Mesothelial cell of epicardium (in vitro differentiated cells): ENCODE results near the gene AFF1. TPM values are rescaled to one million over a fixed set of nuclear protein-coding genes. Genes with fewer than 3 reads are reported as not detected.
A peak's percentile ranks its signal among the peaks of the same experiment; 100 is the strongest.

Experiments used
- DNase-seq, 2 experiments: peaks; one replicate each; pipeline ENCODE4 v3.0.0; 2021; ENCODE audit warnings: low spot score in 2 of 2; ENCODE audit not compliant: unreplicated experiment in 2 of 2
- H3K27ac Mint-ChIP-seq: 2 replicates; pipeline ENCODE4 v1.8.0; 2021; ENCODE audit warnings: mixed read lengths
- H3K27me3 Mint-ChIP-seq: 2 replicates; pipeline ENCODE4 v1.8.0; 2021; ENCODE audit warnings: low read depth, mixed read lengths
- H3K36me3 Mint-ChIP-seq: 2 replicates; pipeline ENCODE4 v1.8.0; 2021; ENCODE audit warnings: mixed read lengths
- H3K4me1 Mint-ChIP-seq: 2 replicates; pipeline ENCODE4 v1.8.0; 2021; ENCODE audit warnings: mixed read lengths
- H3K4me3 Mint-ChIP-seq: 2 replicates; pipeline ENCODE4 v1.8.0; 2021; ENCODE audit warnings: mild to moderate bottlenecking, moderate library complexity, mixed read lengths
- H3K9me3 Mint-ChIP-seq: 2 replicates; pipeline ENCODE4 v1.8.0; 2021; ENCODE audit warnings: mixed read lengths
- total RNA-seq: library from RNA; stranded (reverse); gene quantifications from 3 replicates; pipeline ENCODE4 v1.2.1, GENCODE V29; 2021
- TF ChIP-seq, protein P1 (sequence below): fragments of 200-600 bp; sonication (generic); IDR thresholded peaks from one replicate; pipeline ENCODE4 v1.5.0; 2021; ENCODE audit warnings: antibody characterized with exemption; ENCODE audit not compliant: unreplicated experiment

AFF1 gene
- total RNA-seq, 1 donor from 2014 or later: 18.2 TPM

DNA sequence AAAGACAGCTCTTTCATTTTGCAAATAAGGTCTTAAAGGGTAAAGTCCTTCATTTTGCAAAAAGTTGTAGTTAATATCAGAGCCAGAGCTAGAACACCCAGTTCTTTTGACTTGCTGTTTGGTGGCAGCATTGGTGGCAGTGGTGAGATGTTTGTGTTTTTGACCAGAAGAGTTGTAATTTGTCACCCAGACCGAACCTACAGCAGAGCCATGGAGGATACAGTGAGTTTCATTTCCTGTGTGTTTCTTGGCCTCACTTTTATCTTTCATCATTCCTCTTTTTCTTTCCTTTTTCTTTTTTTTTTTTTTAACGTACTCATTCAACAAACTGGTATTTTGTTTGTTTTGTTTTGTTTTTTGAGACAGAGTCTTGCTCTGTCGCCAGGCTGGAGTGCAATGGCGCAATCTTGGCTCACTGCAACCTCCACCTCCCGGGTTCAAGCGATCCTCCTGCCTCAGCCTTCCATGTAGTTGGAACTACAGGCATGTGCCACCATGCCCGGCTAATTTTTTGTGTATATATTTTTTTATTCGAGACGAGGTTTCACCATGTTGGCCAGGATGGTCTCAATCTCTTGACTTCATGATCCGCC is 116.4 kb downstream of the AFF1 start:
- Mint-ChIP-seq H3K4me1 (peaks cover 22% of the 10 kb centered on the region), H3K36me3 (peaks cover 8% of the 10 kb centered on the region), H3K27me3 (no peaks in the 10 kb centered on the region), H3K4me3 (no peak overlapping the region), H3K9me3 (no peaks in the 10 kb centered on the region), H3K27ac (no peak overlapping the region)
- TF ChIP-seq, protein P1, sequence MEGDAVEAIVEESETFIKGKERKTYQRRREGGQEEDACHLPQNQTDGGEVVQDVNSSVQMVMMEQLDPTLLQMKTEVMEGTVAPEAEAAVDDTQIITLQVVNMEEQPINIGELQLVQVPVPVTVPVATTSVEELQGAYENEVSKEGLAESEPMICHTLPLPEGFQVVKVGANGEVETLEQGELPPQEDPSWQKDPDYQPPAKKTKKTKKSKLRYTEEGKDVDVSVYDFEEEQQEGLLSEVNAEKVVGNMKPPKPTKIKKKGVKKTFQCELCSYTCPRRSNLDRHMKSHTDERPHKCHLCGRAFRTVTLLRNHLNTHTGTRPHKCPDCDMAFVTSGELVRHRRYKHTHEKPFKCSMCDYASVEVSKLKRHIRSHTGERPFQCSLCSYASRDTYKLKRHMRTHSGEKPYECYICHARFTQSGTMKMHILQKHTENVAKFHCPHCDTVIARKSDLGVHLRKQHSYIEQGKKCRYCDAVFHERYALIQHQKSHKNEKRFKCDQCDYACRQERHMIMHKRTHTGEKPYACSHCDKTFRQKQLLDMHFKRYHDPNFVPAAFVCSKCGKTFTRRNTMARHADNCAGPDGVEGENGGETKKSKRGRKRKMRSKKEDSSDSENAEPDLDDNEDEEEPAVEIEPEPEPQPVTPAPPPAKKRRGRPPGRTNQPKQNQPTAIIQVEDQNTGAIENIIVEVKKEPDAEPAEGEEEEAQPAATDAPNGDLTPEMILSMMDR: no peak
- DNase-seq: no peak

DNA sequence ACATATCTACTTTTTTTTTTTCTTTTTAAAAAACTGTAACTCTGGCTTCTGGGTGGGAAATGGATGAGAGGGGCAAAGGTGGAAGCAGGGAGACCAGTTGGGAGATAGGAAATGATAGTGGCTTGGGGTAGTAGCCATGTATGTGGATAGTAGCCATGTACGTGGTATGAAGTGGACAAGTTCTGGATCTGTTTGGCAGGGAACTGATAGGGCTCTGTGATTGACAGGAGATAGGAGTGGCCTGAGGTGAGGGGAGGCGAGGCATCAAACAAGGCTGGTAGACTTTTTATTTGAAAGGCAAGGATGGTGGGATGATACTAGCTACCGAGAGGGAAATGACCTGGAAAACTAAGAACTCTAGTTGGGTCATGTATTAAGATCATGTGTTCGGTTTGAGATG is 117.8 kb downstream of the AFF1 start:
- Mint-ChIP-seq H3K9me3 (no peaks in the 10 kb centered on the region), H3K27ac (no peak overlapping the region), H3K4me3 (no peak overlapping the region), H3K36me3 (peaks cover 6% of the 10 kb centered on the region), H3K4me1 (peaks cover 22% of the 10 kb centered on the region), H3K27me3 (no peaks in the 10 kb centered on the region)
- TF ChIP-seq, protein P1: no peak
- no peak for DNase-seq

DNA sequence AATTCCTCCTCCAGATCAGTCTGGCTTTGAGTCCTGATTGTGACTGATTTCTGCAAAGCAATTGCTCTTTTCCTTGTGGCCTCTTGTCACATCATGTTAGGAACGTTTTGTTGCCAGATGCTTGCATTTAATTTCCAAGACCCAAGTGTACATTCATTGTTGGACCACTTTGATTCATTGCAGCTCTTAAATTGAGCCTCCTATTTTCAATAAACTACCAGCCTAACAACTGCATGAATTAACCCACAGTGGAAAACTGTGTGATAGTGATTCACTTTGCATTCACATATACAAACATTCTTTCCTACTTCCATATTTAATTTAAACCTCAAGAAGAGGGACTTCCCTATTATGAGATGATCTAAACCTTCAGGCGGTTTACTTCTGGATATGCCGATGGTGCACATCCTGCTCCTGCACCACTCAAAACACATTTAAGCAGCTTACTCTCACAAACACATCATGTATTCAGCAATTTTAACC is 118.4 kb downstream of the AFF1 start:
- Mint-ChIP-seq H3K4me3 (no peak overlapping the region), H3K27ac (no peak overlapping the region), H3K4me1 (peaks cover 22% of the 10 kb centered on the region), H3K9me3 (no peaks in the 10 kb centered on the region), H3K36me3 (peaks cover 5% of the 10 kb centered on the region), H3K27me3 (no peaks in the 10 kb centered on the region)
- TF ChIP-seq, protein P1: no peak
- DNase-seq: no peak

DNA sequence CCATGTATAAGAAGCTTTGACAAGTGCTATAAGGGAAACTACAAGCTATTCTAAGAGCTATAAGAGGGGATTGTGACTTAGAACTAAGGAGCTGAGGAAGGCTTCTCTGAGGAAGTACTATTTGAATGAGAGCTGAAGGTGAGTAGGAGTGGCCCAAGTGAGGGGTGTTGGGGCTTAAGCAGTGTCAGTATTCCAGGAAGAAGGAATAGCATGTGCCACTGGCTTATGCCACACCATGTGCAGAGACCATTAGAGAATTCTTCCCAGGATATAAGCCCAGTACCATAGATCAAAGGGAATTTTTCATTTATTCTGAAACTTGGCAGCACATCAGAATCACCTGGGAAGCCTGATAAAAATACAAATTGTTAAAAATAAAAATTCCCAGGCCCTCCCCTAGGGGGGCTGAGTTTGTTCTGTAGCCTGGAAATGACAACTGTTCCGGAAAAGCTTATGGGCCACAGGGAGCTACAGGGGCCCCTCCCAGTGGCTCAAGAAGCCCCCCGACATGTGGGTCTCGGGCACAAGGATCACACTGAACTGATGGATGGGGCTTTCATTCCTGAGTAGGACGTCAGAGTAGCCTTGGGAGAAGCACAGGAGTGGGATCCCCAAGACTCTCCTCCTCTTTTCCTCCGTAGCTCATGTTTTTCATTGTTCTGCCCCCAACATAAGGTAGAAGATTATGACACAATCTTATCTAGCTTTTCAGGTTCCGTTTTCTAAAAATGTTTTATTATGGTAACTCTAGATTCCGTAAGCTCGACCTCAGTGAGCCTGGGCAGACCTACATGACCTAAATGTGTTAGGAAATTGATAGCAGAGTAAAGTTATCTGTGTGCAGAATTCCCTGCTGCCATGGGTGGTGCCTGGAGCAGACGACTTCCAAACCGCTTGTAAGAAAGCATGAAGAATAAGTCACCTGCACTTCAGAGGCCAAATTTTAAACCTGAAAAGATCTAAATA is 119.3 kb downstream of the AFF1 start:
- Mint-ChIP-seq H3K4me1 (peaks cover 29% of the 10 kb centered on the region), H3K9me3 (no peaks in the 10 kb centered on the region), H3K27ac (no peak overlapping the region), H3K36me3 (peaks cover 5% of the 10 kb centered on the region), H3K4me3 (no peak overlapping the region), H3K27me3 (no peaks in the 10 kb centered on the region)
- DNase-seq: no peak
- TF ChIP-seq, protein P1: peak; percentile 20

DNA sequence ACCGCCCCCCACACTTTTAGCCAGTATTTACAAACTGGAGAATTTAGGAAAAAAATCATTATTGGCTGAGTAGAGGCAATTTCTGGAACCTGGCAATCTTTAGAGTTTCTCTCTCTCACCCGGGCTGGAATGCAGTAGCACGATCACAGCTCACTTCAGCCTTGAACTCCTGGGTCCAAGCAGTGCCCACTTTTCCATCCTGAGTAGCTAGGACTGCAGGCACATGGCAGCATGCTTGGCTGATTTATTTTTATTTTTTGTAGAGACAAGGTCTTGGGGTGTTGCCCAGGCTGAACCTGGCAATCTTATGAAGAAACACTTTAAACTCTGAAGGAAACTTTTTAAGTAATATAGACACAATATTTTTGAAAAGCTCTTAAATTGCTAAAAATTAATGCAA is 120.1 kb downstream of the AFF1 start:
- TF ChIP-seq, protein P1: no peak
- no peaks in the 10 kb centered on the region for H3K9me3 Mint-ChIP-seq
- peaks cover 36% of the 10 kb centered on the region for H3K4me1 Mint-ChIP-seq
- H3K27ac Mint-ChIP-seq: no peak overlapping the region
- no peaks in the 10 kb centered on the region for H3K27me3 Mint-ChIP-seq
- peaks cover 5% of the 10 kb centered on the region for H3K36me3 Mint-ChIP-seq
- H3K4me3 Mint-ChIP-seq: no peak overlapping the region
- no peak for DNase-seq
